SHP77 (cell line): ENCODE data around the gene CDH12.

Experiments
- DNase-seq, 2 experiments: peaks; one replicate each; lab custom pipeline; 2025; lab: John Stamatoyannopoulos, UW

Gene CDH12

DNA sequence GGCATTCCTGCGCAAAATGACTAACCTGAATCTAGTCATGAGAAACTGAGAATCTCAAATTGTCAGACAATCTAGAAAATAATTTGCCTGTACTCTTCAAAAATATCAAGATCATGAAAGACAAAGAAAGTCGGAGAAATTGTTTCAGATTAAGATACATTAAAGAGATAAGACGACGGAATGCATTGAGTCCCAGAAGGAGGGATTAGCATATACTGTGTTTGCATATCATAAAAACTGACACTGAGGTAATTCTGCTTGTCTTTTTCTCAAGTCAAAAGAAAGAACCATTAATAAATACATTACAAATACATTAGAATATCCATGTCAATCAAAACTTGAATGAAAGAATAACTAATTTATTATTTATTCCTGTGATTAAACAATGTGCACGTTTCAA lies 88.4 kb downstream of the CDH12 start:
- no peak for DNase-seq

DNA sequence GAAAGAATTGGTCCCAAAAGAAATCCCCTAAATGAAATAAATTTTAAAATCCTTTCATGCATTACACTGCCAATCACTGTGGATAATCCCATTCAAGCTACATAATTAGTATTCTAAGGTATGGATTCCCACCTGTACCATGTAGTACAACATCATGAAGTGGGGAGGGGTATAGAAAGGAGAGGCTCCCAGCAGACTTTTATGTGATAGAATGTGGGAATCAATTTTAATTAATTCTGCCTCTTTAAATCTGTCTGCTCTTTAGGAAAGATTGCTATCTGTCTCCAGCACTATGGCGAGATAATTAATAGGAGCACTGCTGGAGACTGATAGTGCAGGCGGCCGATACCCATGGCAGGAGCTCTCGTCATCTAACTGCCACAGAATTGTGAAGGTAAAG lies 95.4 kb downstream of the CDH12 start:
- no peak for DNase-seq

DNA sequence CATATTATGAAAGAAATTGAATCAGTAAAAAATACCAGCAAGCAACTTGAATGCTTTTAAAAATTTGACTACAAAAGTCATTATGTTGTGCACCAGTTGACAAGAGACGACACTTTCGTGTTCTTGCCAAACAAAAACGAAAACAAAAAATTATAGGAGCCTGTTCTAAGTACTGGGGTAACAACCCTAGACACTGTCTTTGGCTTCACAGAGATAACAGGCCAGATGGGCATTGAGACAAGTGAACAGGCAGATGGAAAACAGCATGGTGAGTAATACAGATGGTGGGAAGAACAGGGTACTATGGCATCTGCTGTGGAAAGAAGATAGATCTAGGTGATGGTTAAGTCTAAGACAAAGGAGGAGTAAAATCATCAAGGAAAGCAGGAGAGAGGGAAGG lies 99.0 kb downstream of the CDH12 start:
- DNase-seq = no peak

DNA sequence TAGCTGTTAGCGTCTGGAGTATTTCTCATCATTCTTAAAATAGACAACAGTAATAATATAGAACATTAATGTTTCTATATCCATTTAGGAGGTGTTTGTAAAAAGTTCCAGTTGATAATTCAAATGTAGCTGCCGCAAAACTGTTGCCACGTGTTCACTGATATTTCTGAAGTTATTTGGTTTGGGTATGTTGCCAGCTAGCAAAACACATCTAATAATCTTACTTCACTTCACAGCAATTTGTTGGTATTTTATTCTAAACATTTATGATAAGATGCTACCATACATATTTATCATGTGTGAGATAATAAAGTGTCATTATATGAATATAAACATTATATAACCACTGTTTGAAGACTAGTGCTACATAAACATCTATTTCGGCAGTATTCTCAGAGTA lies 101.6 kb downstream of the CDH12 start:
- DNase-seq = no peak

DNA sequence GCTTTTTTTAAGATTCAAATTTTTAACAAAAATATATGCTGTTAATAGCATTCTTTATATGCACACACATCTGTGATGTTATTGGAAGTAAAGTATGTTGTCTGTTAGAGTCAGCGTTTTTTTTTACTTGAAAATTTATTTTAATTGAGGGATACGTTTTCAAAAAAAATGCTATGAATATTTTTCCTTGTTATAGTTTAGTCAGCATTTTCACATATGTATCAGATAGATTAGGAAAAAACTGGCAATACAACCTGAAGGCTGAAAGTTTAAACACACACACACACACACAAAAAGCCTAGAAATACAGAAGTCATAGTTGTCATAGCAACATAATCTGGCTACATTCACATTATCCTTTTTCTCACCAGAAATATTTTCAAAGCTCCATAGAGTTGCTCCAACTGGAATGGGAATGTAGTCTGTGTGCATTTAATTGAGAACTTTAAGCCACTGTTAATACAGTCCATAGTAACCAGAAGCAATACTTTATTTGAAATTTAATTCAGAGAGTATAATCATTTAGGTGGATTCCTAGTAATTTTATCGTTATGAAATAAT lies 116.6 kb downstream of the CDH12 start:
- DNase-seq = no peak

DNA sequence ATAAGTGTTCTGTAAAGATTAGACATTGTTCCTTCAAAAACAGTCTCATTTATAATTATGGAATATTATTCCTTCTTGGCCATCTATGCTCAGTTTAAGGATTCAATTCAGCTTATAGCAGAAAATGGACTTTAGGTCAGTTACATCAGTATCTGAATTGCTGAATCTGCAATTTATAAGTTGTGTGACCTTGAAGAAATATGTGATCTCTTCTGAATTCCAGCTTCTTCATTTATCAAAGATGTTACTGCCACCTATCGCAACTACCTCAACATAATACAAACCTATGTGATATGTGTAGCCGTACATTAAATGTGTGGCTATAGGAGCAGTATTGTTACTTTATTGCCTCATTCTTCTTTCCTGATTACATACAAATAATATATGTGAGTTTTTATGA lies 118.2 kb downstream of the CDH12 start:
- no peak for DNase-seq

DNA sequence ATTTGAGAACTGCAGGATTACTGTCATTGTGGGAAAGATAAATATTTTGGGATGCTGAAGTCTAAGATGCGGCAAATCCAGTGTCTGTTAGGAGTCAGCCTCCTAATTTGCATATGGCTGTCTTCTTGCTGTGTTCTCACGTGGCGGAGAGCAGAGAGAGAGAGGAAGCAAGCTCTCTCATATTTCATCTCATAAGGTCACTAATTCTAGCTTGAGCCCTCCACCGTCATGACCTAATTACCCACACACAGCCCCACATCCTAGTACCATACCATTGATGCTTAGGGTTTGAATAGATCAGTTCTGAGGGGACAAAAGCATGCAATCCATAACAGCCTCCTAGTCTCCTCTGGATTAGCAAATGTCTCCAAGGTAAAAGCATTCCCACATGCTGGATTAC lies 124.5 kb downstream of the CDH12 start:
- no peak for DNase-seq

DNA sequence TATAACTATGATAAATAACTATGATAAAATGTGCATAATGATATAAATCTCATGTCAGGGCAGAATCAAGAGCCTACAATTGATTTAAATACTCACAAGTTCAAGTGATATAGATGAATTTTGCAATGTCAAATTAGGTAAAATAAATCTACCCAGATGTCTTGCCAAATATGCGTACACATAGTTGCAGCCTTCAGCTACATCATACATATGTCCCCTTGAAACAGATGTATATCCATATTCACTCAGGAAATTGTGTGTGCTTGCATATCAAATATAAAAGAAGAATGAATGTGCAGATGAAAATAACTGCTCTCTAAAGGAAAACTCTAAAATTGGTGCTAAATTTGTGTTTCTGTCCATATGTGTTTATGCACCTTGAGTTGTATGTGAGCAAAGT lies 130.7 kb downstream of the CDH12 start:
- no peak for DNase-seq

DNA sequence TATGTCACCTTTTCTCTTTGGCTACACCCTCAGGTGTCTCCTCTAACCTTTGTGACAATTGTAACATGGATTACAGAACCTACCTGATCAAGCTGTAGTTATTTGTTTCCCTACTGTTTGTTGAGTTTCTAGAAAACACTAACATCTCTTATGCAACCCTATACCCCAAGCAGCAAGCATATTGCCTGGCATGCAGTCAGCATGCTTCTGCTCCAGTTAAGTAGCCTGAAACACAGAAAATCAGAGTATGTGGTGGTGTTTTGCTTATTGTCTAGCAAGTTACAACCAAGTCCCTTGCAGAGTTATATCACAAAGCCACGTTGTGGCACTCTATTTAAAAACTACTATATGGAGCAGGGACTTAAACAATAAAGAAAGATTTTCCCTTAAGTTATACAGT lies 131.1 kb downstream of the CDH12 start:
- DNase-seq = no peak

DNA sequence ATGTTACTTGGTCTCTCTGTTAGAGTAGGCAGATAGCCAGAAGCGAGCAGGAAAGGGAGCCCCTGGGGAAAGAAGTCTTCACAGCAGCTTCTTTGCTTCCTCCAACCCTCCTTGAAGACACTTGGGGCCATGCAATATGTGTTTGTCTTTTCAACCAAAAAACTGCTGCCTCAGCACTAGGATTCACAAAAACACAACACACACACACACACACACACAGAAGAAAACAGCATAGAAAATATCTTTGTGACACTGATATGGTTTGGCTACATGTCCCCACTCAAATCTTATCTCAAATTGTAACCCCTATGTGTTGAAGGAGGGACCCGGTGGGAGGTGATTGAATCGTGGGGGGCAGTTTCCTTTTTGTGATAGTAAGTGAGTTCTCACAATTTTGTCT lies 133.3 kb downstream of the CDH12 start:
- DNase-seq = no peak

DNA sequence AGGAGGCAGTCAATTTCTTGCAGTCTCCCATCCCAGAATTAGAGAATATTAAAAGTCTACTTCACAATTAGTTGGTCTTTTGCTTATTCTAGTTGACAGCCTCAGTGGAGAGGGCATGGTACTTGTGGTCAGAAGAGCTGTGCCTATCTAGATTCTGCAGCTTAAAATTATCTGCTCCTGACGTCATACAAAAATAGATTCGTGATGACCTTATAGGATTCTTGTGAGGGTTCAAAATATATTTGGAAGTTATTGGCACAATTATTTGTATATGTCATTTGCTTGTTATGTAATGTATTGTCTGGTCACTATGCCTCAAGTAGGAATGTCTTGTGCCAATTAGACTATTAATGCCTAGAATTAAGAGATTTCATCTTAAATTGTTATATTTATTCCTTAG lies 142.5 kb downstream of the CDH12 start:
- DNase-seq = no peak

DNA sequence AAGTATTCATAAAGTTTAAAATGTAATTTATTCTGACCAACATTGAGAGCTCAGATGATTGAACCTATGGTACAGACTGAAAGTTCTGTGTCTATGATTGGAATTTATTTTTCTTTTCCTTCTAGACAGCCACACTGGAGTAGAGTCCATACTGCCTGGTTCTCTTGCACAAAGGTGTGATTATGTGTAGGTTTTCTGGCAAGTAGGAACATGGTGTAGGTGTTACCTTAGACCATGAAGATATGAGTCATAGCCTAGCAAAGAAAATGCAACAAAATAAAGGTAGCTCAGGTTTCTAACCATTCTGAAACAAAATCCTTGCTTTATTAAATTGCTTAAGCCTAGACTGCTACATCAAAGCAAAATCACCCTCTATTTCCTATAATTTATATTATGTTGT lies 143.4 kb downstream of the CDH12 start:
- no peak for DNase-seq

DNA sequence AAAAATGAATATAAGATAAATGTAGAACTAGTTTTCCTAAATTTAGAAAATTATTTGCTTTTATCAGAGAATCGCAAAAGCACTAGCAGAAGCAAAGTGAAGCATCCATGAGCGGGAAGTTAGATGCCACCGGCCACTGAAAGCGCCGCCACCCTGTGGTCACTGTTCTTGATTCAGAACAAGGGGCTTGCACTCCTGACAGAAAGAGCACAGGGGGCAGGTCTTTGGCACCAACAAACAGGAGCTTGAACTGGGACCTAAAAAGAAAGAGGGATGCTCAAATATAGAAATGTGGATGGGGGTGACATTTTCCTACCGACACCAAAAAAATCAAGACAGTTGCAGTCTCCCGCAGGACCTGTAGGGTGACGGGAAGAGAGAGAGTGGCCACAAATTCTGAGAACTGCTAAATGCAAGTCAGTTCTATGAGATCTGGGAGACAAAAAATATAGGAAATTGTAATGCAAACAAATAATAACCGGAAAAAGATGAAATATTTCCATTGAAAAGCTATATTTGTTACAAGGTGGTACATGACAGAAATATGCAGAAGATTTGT lies 144.3 kb downstream of the CDH12 start:
- no peak for DNase-seq

DNA sequence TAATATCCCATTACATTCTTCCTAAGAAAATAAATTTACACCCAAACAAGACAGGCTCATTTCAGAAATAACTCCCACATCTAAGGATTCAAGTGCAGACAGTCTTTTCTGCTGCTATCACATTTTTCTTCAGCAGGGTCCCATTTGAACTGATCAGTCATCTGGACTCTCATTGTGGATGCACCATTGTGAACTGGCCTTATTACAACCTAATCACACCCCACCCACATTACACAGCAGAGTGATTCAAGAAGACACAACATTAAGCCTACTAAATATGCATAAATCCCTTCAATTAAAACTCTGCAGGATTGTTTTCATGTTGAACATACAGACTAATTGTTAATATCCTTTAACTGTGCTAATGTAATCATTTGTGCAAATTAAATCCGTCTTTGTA lies 146.2 kb downstream of the CDH12 start:
- DNase-seq = no peak

DNA sequence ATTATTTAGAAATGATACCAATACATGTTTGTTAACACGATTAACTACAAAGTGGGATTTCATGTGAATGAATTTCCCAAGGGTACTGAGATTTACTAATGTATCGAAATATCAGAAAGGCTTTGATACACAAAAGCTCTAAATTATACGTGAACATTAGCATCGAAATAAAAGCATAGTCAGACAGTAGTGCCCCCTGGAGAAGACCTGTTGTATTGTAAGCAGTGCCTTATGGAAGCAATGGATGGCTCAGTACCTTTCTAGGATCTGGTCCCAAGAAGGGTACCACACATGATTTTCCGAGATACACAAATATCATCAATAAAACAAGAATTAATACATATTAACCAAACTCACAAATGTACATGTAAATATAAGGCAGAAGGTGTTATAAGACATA lies 153.8 kb downstream of the CDH12 start:
- DNase-seq = no peak

DNA sequence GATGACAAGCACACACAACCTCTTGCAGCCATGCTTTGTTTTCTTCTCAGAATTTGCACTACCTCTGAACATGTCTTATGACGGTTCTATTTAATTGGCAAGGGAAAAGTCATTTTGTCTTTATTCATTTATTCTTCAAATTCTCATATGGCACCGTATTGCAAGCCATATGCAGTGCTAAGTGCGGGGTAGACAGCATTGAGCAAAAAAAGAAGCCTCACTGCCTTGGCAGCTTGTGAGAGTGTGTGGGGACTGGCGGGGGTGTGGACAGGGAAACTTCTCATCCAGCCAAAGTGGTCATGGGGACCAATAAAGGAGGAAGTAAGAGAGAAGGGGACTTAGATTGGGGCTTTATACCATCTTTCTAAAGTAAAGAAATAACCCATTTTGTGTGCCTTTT lies 160.0 kb downstream of the CDH12 start:
- DNase-seq = no peak

DNA sequence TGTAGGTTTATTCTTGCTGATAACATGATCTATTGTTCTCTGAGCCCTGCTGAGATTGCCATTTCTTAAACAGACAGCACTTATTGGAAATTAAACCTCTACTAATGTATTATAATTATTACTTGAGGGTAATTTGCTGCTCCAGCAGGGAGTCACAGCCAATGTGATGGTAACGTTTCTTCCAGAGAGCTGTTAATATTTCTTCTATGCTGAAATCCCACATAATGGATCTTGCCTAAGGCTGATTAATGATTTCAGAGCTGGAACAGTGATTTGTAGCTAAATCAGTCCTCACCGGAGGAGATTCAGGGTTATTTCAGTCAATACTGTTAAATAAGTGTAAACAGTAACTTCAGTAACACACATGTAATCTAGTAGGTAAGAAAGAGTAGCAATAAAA lies 170.1 kb downstream of the CDH12 start:
- DNase-seq = no peak

DNA sequence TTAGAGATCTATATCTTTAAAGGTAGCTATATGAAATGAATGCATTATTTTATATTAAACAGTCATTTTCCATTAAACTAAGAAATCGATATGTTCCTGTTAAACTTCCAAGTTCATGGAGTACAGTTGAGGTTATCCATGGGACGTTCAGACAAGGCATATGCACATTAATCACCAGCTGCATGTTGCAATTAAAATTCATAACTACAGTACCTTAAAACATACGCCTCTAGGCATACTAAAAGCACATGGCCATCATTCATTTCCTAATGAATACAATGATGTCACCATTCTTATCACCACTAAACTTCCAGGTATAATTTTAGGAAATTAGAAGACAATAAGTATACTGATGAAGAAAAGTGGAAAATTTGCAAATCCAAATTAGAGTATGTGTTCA lies 174.3 kb downstream of the CDH12 start:
- no peak for DNase-seq

DNA sequence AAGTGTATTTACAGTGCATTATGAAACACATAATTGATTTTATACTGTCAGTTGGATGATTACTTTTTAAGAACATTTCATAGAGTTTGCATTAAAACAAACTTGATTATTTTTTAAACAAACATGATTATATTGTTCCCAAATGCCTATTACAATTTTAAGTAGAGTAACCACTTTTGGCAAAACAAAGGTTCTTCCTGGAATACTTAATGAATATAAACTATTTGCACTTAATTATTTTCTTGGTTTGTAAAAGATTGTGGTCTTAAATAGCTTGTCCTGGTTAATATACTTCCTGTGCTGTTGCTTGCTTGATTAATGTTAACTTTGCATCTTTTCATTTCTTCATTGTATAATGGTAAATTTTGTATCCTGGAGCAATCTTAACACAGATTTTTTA lies 180.0 kb downstream of the CDH12 start:
- no peak for DNase-seq

DNA sequence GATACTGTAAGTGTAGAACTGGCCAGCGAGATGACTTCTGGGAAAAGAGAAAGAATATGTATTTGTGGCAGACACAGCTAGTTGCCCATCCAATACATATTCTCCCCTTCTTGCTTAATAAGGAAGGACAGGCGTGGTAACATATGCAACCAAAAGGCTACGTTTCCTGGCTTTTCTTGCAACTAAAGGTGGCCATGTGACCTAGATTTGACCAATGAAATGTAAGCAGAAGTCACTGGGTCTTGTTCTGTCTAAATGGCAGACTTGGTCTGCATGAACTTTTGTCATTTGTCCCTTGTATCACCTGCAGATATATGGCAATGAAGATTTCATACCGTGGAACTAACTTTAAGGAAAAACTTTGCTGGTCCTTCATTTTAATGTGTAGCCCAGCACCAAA lies 183.8 kb downstream of the CDH12 start:
- DNase-seq = no peak

DNA sequence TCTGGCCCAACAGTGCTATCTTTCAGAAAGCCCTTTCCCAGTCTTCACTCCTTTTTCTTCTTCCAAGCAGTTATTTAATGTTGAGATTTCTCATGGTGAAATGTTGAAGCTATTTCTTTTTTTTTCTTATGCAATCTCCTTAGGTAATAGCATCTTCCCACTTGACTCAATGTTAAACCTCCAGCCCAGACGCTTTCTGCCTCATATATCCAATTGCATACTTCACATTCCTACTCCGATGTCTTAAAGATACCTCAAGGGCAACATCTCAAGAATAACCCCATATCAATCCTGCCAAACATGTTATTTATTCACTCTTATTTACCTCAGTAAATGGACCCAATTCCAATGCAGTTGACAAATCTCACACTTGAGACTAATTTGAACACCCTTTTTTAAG lies 187.3 kb downstream of the CDH12 start:
- DNase-seq = no peak

DNA sequence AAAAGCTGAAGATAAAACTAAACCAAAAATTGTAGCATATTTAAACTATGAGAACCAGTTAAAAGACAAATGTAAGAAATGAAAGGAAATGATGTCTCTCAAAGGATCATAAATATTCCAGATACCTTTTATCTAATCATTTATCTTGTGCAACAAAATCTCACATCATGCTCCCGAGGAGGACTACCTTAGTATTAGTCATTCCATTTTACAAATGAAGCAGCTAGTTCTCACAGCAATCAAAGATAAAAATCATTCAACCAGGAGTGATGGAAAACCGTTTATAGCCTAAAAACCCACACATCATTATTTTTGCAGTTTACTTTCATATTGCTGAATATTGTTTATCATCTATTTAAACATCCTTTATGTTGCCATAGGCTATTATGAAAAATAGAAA lies 190.0 kb downstream of the CDH12 start:
- DNase-seq = no peak

DNA sequence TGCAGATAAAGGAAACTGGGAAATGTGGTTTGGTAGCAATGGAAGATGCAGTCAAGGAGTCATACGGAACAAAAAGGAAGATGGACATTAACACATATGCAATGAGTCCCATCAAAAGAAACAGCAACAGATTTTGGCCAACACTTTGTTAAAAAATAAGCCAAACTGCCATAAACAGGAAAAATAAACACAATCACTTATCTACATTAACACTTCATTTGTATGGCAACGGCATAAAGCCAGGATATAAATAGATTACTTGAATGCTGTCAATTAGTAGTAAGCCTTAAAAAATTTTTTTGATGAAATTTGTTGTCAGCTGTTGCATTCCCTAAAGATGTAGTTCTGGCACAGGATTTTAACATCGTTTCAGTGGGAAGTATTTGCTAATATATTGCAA lies 190.8 kb downstream of the CDH12 start:
- no peak for DNase-seq

DNA sequence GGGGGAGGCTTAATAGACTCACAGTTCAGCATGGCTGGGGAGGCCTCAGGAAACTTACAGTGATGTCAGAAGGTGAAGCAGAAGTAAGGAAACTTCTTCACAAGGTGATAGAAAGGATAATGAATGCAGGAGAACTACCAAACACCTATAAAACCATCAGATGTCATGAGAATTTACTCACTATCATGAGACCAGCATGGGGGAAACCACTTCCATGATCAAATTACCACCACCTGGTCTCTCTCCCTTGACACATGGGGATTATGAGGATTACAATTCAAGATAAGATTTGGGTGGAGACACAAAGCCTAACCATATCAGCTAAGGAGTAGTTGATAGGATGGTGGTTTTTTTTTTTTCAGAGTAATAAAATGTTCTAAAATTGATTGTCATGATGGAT lies 201.8 kb downstream of the CDH12 start:
- no peak for DNase-seq

DNA sequence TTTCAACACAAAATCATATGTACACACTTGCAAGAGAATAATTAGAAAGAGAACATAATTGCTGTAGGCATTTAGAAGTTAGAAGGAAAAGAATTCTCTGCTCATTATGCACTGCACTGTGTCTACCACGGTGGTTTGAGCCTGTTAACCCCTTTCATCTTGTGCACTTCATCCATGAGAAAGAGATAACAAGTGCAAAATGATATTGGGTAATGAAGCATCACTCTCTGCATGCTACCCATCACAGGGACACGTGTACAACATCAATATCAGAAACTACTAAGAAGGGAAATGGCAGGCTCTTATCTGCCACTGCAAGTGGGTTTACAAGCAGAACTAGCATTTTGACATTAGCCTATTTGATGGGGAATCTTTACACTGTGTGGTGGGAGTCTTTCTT lies 202.6 kb downstream of the CDH12 start:
- DNase-seq = no peak
